ENCODE data around the gene ARHGAP8.

DNA sequence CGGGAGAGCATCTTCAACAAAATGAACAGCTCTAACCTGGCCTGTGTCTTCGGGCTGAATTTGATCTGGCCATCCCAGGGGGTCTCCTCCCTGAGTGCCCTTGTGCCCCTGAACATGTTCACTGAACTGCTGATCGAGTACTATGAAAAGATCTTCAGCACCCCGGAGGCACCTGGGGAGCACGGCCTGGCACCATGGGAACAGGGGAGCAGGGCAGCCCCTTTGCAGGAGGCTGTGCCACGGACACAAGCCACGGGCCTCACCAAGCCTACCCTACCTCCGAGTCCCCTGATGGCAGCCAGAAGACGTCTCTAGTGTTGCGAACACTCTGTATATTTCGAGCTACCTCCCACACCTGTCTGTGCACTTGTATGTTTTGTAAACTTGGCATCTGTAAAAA, 109.9 kb downstream of the ARHGAP8 start:
- TF ChIP-seq, protein P1, sequence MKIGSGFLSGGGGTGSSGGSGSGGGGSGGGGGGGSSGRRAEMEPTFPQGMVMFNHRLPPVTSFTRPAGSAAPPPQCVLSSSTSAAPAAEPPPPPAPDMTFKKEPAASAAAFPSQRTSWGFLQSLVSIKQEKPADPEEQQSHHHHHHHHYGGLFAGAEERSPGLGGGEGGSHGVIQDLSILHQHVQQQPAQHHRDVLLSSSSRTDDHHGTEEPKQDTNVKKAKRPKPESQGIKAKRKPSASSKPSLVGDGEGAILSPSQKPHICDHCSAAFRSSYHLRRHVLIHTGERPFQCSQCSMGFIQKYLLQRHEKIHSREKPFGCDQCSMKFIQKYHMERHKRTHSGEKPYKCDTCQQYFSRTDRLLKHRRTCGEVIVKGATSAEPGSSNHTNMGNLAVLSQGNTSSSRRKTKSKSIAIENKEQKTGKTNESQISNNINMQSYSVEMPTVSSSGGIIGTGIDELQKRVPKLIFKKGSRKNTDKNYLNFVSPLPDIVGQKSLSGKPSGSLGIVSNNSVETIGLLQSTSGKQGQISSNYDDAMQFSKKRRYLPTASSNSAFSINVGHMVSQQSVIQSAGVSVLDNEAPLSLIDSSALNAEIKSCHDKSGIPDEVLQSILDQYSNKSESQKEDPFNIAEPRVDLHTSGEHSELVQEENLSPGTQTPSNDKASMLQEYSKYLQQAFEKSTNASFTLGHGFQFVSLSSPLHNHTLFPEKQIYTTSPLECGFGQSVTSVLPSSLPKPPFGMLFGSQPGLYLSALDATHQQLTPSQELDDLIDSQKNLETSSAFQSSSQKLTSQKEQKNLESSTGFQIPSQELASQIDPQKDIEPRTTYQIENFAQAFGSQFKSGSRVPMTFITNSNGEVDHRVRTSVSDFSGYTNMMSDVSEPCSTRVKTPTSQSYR (CRISPR knock-in tag; IDR thresholded peaks at IDR 0.05; ENCODE audit: borderline replicate concordance), result no peak
- TF ChIP-seq NFE2L2 (IDR thresholded peaks at IDR 0.05; ENCODE audit: low read length) (no peak), RFX5 (IDR thresholded peaks at IDR 0.05; ENCODE audit: low read depth, low read length) (no peak), YY1 (IDR thresholded peaks at IDR 0.05; ENCODE audit: insufficient read depth, insufficient replicate concordance, low read depth, low read length) (no peak), CTCF (CRISPR knock-in tag; IDR thresholded peaks at IDR 0.05) (no peak), MAX (IDR thresholded peaks at IDR 0.05) (no peak), HDAC2 (CRISPR knock-in tag; IDR thresholded peaks at IDR 0.05) (no peak), MAFG (CRISPR knock-in tag; IDR thresholded peaks at IDR 0.05) (no peak), USF2 (IDR thresholded peaks at IDR 0.05; ENCODE audit: low read depth, low read length) (no peak), USF2 (CRISPR knock-in tag; IDR thresholded peaks at IDR 0.05; ENCODE audit: borderline replicate concordance) (no peak), PTBP1 (IDR thresholded peaks at IDR 0.05; ENCODE audit: low read depth, low read length, poor library complexity, severe bottlenecking) (no peak)
- TF ChIP-seq, protein P2, sequence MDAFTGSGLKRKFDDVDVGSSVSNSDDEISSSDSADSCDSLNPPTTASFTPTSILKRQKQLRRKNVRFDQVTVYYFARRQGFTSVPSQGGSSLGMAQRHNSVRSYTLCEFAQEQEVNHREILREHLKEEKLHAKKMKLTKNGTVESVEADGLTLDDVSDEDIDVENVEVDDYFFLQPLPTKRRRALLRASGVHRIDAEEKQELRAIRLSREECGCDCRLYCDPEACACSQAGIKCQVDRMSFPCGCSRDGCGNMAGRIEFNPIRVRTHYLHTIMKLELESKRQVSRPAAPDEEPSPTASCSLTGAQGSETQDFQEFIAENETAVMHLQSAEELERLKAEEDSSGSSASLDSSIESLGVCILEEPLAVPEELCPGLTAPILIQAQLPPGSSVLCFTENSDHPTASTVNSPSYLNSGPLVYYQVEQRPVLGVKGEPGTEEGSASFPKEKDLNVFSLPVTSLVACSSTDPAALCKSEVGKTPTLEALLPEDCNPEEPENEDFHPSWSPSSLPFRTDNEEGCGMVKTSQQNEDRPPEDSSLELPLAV (CRISPR knock-in tag; conservative IDR thresholded peaks at IDR 0.05; ENCODE audit: low read depth), result no peak
- TF ChIP-seq, protein P3, sequence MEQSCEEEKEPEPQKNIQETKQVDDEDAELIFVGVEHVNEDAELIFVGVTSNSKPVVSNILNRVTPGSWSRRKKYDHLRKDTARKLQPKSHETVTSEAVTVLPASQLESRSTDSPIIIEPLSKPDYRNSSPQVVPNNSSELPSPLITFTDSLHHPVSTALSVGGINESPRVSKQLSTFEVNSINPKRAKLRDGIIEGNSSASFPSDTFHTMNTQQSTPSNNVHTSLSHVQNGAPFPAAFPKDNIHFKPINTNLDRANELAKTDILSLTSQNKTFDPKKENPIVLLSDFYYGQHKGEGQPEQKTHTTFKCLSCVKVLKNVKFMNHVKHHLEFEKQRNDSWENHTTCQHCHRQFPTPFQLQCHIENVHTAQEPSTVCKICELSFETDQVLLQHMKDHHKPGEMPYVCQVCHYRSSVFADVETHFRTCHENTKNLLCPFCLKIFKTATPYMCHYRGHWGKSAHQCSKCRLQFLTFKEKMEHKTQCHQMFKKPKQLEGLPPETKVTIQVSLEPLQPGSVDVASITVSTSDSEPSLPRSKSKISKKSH (CRISPR knock-in tag; IDR thresholded peaks at IDR 0.05; ENCODE audit: borderline replicate concordance), result no peak
